Right lobe of liver (tissue), 6 donors: Measurements from ENCODE around the gene SCARF2. TPM values are rescaled to one million over a fixed set of nuclear protein-coding genes. Genes with fewer than 3 reads are reported as not detected.

Source experiments
- ATAC-seq, 4 donors: fragments of 200-7000 bp; cut with Tn5 transposase; one replicate each; pipeline ENCODE4 v1.9.1; 2020; ENCODE audit warnings: mild to moderate bottlenecking in 4 of 4, moderate library complexity in 4 of 4
- DNase-seq, 3 donors: peaks; one replicate each; pipeline ENCODE4 v3.0.0-alpha.2; 2020
- H3K27ac ChIP-seq, 3 donors: fragments of 200-600 bp; one replicate each; pipeline ENCODE4 v1.8.0; 2022
- H3K27me3 ChIP-seq, 2 donors: fragments of 200-600 bp; one replicate each; pipeline ENCODE4 v1.8.0; 2022
- H3K36me3 ChIP-seq, 4 donors: fragments of 200-600 bp; sonication (generic) in 1 of 4; one replicate each; pipeline versions ENCODE4 v1.5.1 to v1.8.0; 2017 to 2022; ENCODE audit warnings: control low read depth in 1 of 4
- H3K4me1 ChIP-seq, 4 donors: fragments of 200-600 bp; sonication (generic) in 1 of 4; one replicate each; pipeline versions ENCODE4 v1.5.1 to v1.8.0; 2017 to 2022; ENCODE audit warnings: control low read depth in 1 of 4
- H3K4me3 ChIP-seq, 3 donors: fragments of 200-600 bp; one replicate each; pipeline ENCODE4 v1.8.0; 2022
- H3K9me3 ChIP-seq, 4 donors: fragments of 200-600 bp; sonication (generic) in 1 of 4; one replicate each; pipeline versions ENCODE4 v1.5.1 to v1.8.0; 2017 to 2022; ENCODE audit warnings: control low read depth in 1 of 4
- CTCF ChIP-seq, 4 donors: fragments of 200-600 bp in 3 of 4; fragments of 450-650 bp in 1 of 4; IDR thresholded peaks; one replicate each; pipeline versions ENCODE4 v1.5.1 to v1.8.0; 2016 to 2022; ENCODE audit warnings: antibody characterized with exemption in 4 of 4, mild to moderate bottlenecking in 2 of 4
- POLR2A ChIP-seq: fragments of 450-650 bp; IDR thresholded peaks from one replicate; pipeline ENCODE4 v1.6.1; 2017; ENCODE audit warnings: antibody characterized with exemption, mild to moderate bottlenecking
- WGBS: methylation state at CpG from one replicate; pipeline ENCODE4 v1.1.6; 2018; ENCODE audit warnings: low coverage, low lambda C conversion rate; ENCODE audit not compliant: insufficient coverage; ENCODE audit errors: missing lambda C conversion rate; 5-methylcytosine and 5-hydroxymethylcytosine counted together
- intact Hi-C, 2 donors: fragments of 100-400 bp; cut with DNase I; formaldehyde crosslinking; loops; one replicate each; pipeline versions ENCODE4 v1.11.2 to v1.14.1; 2022
- total RNA-seq, 6 experiments: library from RNA; depleted of rRNA in 2 of 6; stranded (reverse); fragments of >200 nt in 2 of 6; fragmentation: NEBNext Ultra II Directional in 3 of 6; extraction: Animal tissue kit (Norgen Biotek cat#: 25700) in 3 of 6; gene quantifications; one replicate each; pipeline versions ENCODE4 v1.1.0 to v1.2.4, GENCODE V29; 2016 to 2023
- donor health status: DM: no; HTN: yes; CAD: no.
- donor health status: DM: no; HTN: no; CAD: no.
- donor health status: DM: no; HTN: no; CAD: no.
- donor health status: DM: no; HTN: yes; CAD: no.
- donor health status: DM: no; HTN: yes; CAD: no.

SCARF2 gene
- total RNA-seq, 6 experiments from 2014 or later, result 1.1 to 3.4 (median 1.8) TPM

DNA sequence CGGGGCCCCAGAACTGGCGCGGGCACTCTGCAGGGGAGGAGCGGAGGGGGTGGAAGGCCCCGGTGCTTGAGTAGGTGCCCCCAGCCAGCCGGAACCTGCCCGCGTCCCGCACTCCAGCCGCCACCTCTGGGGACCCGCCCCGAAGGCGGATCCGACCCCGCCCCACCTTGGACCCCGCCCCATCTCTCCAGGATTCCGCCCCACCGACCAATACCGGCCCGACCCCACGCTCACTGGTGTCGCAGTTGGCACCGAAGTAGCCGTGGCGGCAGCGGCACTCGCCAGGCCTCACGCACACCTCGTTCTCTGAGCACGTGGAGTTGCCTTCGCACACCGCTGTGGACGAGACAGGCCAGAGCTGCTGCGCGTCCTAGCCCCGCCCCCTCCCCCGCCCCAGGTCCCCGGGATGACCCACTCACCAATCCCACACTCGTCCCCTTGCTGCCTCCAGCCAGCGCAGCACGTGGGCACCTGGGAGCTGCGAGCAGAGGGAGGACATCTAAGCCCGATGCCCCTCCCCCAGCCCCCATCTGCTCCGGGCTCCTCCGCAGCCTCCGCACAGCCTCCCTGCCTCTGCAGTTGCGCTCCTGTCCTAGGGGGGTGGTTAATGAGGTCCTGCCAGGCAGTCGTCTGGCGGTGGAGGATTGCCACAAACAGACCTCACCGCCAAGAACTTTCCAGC lies 6.0 kb downstream of the SCARF2 start:
- H3K36me3 ChIP-seq, result no peaks in the 10 kb centered on the region
- no peak for TF ChIP-seq CTCF (IDR thresholded peaks at IDR 0.05)
- no peak for TF ChIP-seq POLR2A
- ATAC-seq (no peak), DNase-seq (no peak)
- H3K4me3 ChIP-seq, result no peak overlapping the region
- H3K27me3 ChIP-seq, result peaks cover 0 to 12% of the 10 kb centered on the region in 2 donors
- 57% methylated on average over 8 of the region's 50 CpGs for WGBS
- H3K4me1 ChIP-seq, result peaks cover 0 to 27% (median 0%) of the 10 kb centered on the region in 4 donors
- H3K9me3 ChIP-seq, result no peaks in the 10 kb centered on the region
- intact Hi-C loops, result no loop called here
- no peak overlapping the region for H3K27ac ChIP-seq

DNA sequence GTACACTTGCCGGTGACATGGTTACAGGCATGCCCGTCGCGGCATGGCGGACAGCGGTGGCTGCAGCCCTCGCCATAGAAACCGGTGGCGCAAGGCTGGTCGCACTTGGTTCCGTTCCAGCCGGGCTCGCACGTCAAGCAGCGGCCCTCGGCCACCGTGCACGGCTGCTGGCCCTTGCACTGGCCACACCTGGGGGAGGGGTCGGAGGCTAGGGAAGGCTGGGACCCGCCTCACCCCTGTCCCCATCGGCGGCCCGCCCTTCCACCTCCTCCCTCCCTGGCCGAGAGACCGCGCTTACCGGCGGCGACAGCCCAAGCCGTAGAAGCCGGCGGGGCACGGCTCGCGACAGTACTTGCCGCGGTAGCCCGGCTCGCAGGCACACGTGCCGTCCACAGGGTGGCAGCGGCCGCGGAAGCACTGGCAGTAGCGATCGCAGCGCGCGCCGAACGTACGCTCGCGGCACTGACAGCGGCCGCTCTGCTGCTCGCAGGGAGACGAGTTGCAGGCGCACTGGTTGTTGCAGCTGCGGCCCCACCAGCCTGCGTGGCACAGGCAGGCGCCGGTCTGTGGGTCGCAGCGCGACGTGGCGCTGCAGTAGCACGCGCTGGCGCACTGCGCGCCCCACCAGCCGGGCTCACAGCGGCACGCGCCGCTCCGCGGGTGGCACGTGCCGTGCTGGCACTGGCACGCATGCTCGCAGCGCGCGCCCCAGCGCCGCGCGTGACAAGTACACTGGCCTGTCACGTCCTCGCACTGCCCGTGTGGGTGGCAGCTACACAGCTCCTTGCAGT lies 6.7 kb downstream of the SCARF2 start:
- Histone ChIP-seq H3K27me3 (peaks cover 0 to 6% of the 10 kb centered on the region in 2 donors), H3K4me1 (peaks cover 0 to 24% (median 0%) of the 10 kb centered on the region in 4 donors), H3K36me3 (no peaks in the 10 kb centered on the region), H3K9me3 (no peaks in the 10 kb centered on the region), H3K27ac (no peak overlapping the region), H3K4me3 (peak overlapping the region in 1 of 3 donors; percentile 2)
- peak; percentile 71 to 81 (median 74) for ATAC-seq
- WGBS, result no CpG with 5 or more reads among the region's 94 CpGs
- TF ChIP-seq CTCF (IDR thresholded peaks at IDR 0.05) (peak in 3 of 4 donors; percentile 29 to 38 (median 33)), POLR2A (no peak)
- peak in 1 of 3 donors; percentile 67 for DNase-seq
- intact Hi-C loops, result no loop called here

- peaks cover 0 to 6% of the 10 kb centered on the region in 2 donors for H3K27me3 ChIP-seq
- intact Hi-C loops, result no loop called here
- H3K9me3 ChIP-seq, result no peaks in the 10 kb centered on the region
- peaks cover 0 to 25% (median 0%) of the 10 kb centered on the region in 4 donors for H3K4me1 ChIP-seq
- H3K4me3 ChIP-seq, result peak overlapping the region in 1 of 3 donors; percentile 2
- no peak overlapping the region for H3K27ac ChIP-seq
- ATAC-seq (no peak), DNase-seq (no peak)
- 16% methylated on average over 9 of the region's 37 CpGs for WGBS
- H3K36me3 ChIP-seq, result no peaks in the 10 kb centered on the region
- TF ChIP-seq POLR2A, result no peak
- TF ChIP-seq CTCF (IDR thresholded peaks at IDR 0.05), result no peak
Measured at GRCh38 chr22:20430101-20430719, 7.4 kb downstream of the SCARF2 start.

DNA sequence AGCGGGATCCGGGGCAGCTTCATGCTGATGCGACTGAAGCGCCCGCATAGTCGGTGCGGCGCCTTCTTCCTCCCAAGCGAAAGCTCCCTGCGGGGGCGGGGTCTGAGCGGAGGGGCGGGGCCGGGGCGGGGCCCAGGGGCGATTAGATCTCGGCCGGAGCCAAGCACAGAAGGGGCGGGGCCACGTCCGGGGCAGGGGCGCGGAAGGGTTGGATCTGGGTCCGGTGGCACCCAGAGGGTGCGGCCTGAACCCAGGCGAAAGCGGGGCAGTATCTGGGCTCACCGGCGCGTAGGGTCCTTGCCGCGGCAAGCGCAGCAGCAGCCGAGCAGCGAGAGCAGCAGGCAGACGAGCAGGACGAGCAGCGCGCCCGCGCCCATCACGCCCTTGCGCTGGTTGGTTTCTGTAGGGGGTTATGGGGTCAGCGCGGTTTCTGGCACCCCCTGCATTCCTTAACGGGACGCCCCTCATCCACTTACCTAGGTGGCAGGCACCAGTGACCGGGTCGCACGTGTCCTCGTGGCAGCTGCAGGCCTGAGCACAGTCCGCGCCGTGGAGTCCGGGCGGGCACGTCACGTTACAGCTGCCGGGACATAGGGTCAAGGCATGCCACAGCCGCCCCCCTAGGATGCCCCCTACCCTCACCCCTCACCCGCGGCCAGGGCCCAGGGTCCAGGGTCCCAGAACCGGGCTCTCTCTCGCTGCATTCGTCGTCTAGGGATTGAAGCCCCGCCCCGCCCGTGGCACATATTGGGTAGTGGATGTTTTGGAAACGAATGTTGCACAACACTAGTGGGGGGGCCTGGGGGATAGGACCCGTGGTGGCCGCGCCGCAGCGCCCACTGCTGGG lies 8.1 kb downstream of the SCARF2 start:
- H3K27me3 ChIP-seq, result peaks cover 0 to 6% of the 10 kb centered on the region in 2 donors
- 10% methylated on average over 8 of the region's 75 CpGs for WGBS
- H3K4me1 ChIP-seq, result peaks cover 0 to 25% (median 0%) of the 10 kb centered on the region in 4 donors
- H3K27ac ChIP-seq, result no peak overlapping the region
- TF ChIP-seq POLR2A, result no peak
- TF ChIP-seq CTCF (IDR thresholded peaks at IDR 0.05), result no peak
- H3K36me3 ChIP-seq, result no peaks in the 10 kb centered on the region
- ATAC-seq (peak; percentile 51 to 76 (median 69)), DNase-seq (peak in 2 of 3 donors; percentile 70 to 71)
- H3K4me3 ChIP-seq, result peak overlapping the region in 2 of 3 donors; percentile 23 to 43
- no peaks in the 10 kb centered on the region for H3K9me3 ChIP-seq
- intact Hi-C loops, result no loop called here
